Glomerular endothelial cell (primary cell): ENCODE data around the gene ZNF213. TPM values are rescaled to one million over a fixed set of nuclear protein-coding genes. Genes with fewer than 3 reads are reported as not detected.

Experiments
- DNase-seq: peaks from one replicate; pipeline ENCODE4 v3.0.0-alpha.2; 2011; ENCODE audit warnings: low read depth, low spot score; ENCODE audit errors: extremely low read depth
- total RNA-seq: library from RNA; depleted of rRNA; stranded (reverse); fragments of >200 nt; gene quantifications from 2 replicates; pipeline ENCODE4 v1.2.3, GENCODE V29; 2015

Gene ZNF213
- 7.5 and 15.1 TPM in 2 replicates for total RNA-seq

- peak; percentile 89 for DNase-seq
Measured at GRCh38 chr16:3134338-3135125, at the start of gene ZNF213. ZNF213 (plus strand) TSS chr16:3135029; CDS start chr16:3137281, 2,252 bp downstream.

GRCh38 chr16:3085868-3086595 is 48.8 kb upstream of the ZNF213 start:
- no peak for DNase-seq

- no peak for DNase-seq
Measured at GRCh38 chr16:3086596-3087242, 48.1 kb upstream of the ZNF213 start.

- DNase-seq: no peak
Measured at GRCh38 chr16:3087243-3088235, 47.3 kb upstream of the ZNF213 start.

GRCh38 chr16:3088450-3088849 is 46.4 kb upstream of the ZNF213 start:
- no peak for DNase-seq

- no peak for DNase-seq
Measured at GRCh38 chr16:3088925-3089716, 45.7 kb upstream of the ZNF213 start.

- DNase-seq: no peak
Measured at GRCh38 chr16:3089717-3090592, 44.9 kb upstream of the ZNF213 start.

- no peak for DNase-seq
Measured at GRCh38 chr16:3091551-3091950, 43.3 kb upstream of the ZNF213 start.

- no peak for DNase-seq
Measured at GRCh38 chr16:3092501-3092941, 42.3 kb upstream of the ZNF213 start.

- DNase-seq: no peak
Measured at GRCh38 chr16:3094289-3095027, 40.4 kb upstream of the ZNF213 start.

GRCh38 chr16:3095869-3096268 is 39.0 kb upstream of the ZNF213 start:
- no peak for DNase-seq

GRCh38 chr16:3096362-3096761 is 38.5 kb upstream of the ZNF213 start:
- DNase-seq: no peak

- no peak for DNase-seq
Measured at GRCh38 chr16:3097266-3097665, 37.6 kb upstream of the ZNF213 start.

GRCh38 chr16:3098459-3099394 is 36.1 kb upstream of the ZNF213 start, which contains the start of gene ZSCAN10:
ZSCAN10 (minus strand) TSS chr16:3099294; CDS start chr16:3092937, 6,357 bp downstream.
- no peak for DNase-seq

GRCh38 chr16:3099395-3099731 is 35.5 kb upstream of the ZNF213 start:
- DNase-seq: no peak

- DNase-seq: no peak
Measured at GRCh38 chr16:3099732-3100499, 34.9 kb upstream of the ZNF213 start.
